Bronchial epithelial cell (primary cell): Measurements from ENCODE around the gene CFAP298. TPM values are rescaled to one million over a fixed set of nuclear protein-coding genes. Genes with fewer than 3 reads are reported as not detected.
A peak's percentile ranks its signal among the peaks of the same experiment; 100 is the strongest.
"Not testable (repeated sequence)": the region's sequence is repeated elsewhere in the genome, so short reads cannot be mapped to it uniquely, and the experiment has no call there.

Source experiments
- DNase-seq: peaks from one replicate; pipeline ENCODE4 v3.0.0-alpha.2; 2010; ENCODE audit warnings: low read depth
- FAIRE-seq: peaks from 2 replicates; lab custom pipeline; 2011; peaks lifted over from hg19 to GRCh38; lab: Jason Lieb, UNC
- H3K27me3 ChIP-seq: 2 replicates; pipeline ENCODE4 v1.5.1; 2011; ENCODE audit warnings: low read length; ENCODE audit not compliant: control insufficient read depth, insufficient read depth
- H3K36me3 ChIP-seq: 2 replicates; pipeline ENCODE4 v1.5.1; 2011; ENCODE audit warnings: low read length; ENCODE audit not compliant: control insufficient read depth, insufficient read depth
- H3K4me3 ChIP-seq: 2 replicates; pipeline ENCODE4 v1.5.1; 2011; ENCODE audit warnings: mild to moderate bottlenecking, low read depth, low read length, control low read depth
- total RNA-seq: library from RNA; depleted of rRNA; stranded (reverse); fragments of >200 nt; gene quantifications from 2 replicates; pipeline ENCODE4 v1.2.1, GENCODE V29; 2014
- TF ChIP-seq, protein P1 (sequence below): IDR thresholded peaks from 2 replicates; pipeline ENCODE4 v1.5.1; 2011; ENCODE audit warnings: mild to moderate bottlenecking, moderate library complexity, low read length, control low read depth, inconsistent platforms; ENCODE audit not compliant: insufficient read depth, severe bottlenecking

CFAP298 gene
- total RNA-seq, 1 donor from 2014 or later = 37.6 TPM

- Histone ChIP-seq H3K27me3 (no peaks in the 10 kb centered on the region), H3K4me3 (no peak overlapping the region), H3K36me3 (no peaks in the 10 kb centered on the region)
- DNase-seq (no peak), FAIRE-seq (no peak)
- TF ChIP-seq, protein P1, sequence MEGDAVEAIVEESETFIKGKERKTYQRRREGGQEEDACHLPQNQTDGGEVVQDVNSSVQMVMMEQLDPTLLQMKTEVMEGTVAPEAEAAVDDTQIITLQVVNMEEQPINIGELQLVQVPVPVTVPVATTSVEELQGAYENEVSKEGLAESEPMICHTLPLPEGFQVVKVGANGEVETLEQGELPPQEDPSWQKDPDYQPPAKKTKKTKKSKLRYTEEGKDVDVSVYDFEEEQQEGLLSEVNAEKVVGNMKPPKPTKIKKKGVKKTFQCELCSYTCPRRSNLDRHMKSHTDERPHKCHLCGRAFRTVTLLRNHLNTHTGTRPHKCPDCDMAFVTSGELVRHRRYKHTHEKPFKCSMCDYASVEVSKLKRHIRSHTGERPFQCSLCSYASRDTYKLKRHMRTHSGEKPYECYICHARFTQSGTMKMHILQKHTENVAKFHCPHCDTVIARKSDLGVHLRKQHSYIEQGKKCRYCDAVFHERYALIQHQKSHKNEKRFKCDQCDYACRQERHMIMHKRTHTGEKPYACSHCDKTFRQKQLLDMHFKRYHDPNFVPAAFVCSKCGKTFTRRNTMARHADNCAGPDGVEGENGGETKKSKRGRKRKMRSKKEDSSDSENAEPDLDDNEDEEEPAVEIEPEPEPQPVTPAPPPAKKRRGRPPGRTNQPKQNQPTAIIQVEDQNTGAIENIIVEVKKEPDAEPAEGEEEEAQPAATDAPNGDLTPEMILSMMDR = no peak
Observed at GRCh38 chr21:32567626-32568025, 44.6 kb downstream of the CFAP298 start.

GRCh38 chr21:32566741-32567389 lies 45.3 kb downstream of the CFAP298 start:
- FAIRE-seq (no peak), DNase-seq (no peak)
- H3K36me3 ChIP-seq = no peaks in the 10 kb centered on the region
- TF ChIP-seq, protein P1 = no peak
- no peak overlapping the region for H3K4me3 ChIP-seq
- no peaks in the 10 kb centered on the region for H3K27me3 ChIP-seq

- FAIRE-seq (no peak), DNase-seq (no peak)
- no peak overlapping the region for H3K4me3 ChIP-seq
- TF ChIP-seq, protein P1 = no peak
- H3K27me3 ChIP-seq = no peaks in the 10 kb centered on the region
- no peaks in the 10 kb centered on the region for H3K36me3 ChIP-seq
Observed at GRCh38 chr21:32565856-32566465, 46.2 kb downstream of the CFAP298 start.

- Histone ChIP-seq H3K36me3 (no peaks in the 10 kb centered on the region), H3K27me3 (no peaks in the 10 kb centered on the region), H3K4me3 (no peak overlapping the region)
- DNase-seq (no peak), FAIRE-seq (no peak)
- TF ChIP-seq, protein P1 = no peak
Observed at GRCh38 chr21:32562915-32563314, 49.3 kb downstream of the CFAP298 start.

GRCh38 chr21:32562426-32562825 lies 49.8 kb downstream of the CFAP298 start:
- DNase-seq (peak; percentile 47), FAIRE-seq (peak; percentile 52)
- no peak overlapping the region for H3K4me3 ChIP-seq
- H3K36me3 ChIP-seq = no peaks in the 10 kb centered on the region
- TF ChIP-seq, protein P1 = peak; percentile 58
- no peaks in the 10 kb centered on the region for H3K27me3 ChIP-seq

GRCh38 chr21:32561476-32561875 lies 50.7 kb downstream of the CFAP298 start:
- not testable (repeated sequence) for H3K4me3 ChIP-seq, H3K36me3 ChIP-seq, FAIRE-seq, DNase-seq, H3K27me3 ChIP-seq
